Measurements from ENCODE around the gene KLF15.

DNA sequence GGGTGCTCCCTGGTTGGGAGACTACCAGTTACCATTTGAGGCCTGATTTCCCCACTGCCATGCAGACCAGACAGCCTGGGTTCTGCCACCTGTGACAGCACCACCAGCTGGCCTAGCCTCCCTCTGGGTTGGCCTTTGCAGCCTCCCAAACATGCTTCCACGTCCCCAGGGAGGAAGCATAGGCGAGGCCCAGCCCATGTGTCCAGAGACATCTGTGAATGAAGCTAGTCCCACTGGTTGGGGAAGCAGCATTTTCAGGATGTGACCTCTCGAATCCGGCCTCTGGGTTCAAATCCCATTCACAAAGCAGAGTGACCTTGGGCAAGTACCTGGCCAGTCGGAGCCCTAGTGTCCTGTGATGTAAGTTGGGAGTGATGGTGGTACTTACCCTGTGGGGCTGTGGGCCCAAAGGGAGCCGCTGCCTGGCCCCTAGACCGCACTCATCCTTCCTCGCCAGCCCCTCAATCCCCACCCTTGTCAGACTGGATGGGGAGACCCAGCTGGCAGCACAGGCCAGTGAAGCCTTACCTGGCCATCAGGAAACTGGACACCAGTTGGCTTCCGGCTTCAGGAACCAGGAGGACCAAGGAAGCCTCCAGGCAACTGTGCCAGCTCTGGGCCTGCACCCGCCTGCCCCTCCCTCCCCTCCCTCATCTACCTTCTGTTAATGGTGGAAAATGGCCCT lies 6.0 kb downstream of the KLF15 start:
- TF ChIP-seq POLR2AphosphoS5 (IDR thresholded peaks at IDR 0.05; ENCODE audit: borderline replicate concordance, low read depth, low read length) (no peak), EZH2 (IDR thresholded peaks at IDR 0.05) (no peak), FOXP2 (optimal IDR thresholded peaks at IDR 0.05; ENCODE audit: control extremely low read depth, extremely low read length, insufficient read depth) (no peak)
